Epithelial cell of prostate (primary cell): ENCODE measurements around the gene PLEKHB2.
"Not testable (repeated sequence)": the region's sequence is repeated elsewhere in the genome, so short reads cannot be mapped to it uniquely, and the experiment has no call there.

Experiments
- DNase-seq: peaks from one replicate; pipeline ENCODE4 v3.0.0-alpha.2; 2011; ENCODE audit warnings: low read depth, low spot score
- H3K27ac ChIP-seq: fragments of 450-650 bp; 2 replicates; pipeline ENCODE4 v1.5.1; 2017; ENCODE audit warnings: mild to moderate bottlenecking

The PLEKHB2 gene

DNA sequence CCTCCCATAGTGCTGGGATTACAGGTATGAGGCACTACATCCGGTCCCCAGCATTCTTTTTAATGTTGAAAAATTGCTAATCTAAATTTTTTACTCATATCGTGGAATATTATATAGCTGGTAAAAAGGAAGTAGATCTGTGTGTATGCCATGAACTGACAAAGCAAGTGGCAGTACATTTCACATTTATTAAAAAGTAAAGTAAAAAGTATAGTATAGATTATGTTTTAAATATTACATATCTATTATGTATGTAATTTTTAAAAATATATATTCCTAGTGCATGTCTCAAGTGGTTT lies 25.1 kb downstream of the PLEKHB2 start:
- no peak overlapping the region for H3K27ac ChIP-seq
- DNase-seq: no peak

DNA sequence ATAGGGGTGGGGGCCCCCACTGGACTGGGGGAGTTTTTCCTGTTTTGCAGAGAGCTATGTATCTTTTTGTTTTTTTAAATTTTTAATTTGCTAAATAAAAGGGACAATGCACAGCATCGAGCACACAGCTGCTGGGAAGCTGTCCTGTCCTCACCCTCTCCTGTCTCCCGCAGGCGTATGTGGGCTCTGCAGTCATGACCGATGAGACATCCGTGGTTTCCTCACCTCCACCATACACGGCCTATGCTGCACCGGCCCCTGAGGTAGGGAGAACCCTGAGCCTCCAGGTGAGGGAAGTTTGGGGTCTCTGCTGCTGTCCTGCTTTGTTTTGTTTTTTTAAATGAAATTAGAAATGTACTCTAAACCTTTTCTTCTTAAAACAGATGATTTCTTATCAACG lies 27.6 kb downstream of the PLEKHB2 start:
- DNase-seq: no peak
- H3K27ac ChIP-seq: no peak overlapping the region

DNA sequence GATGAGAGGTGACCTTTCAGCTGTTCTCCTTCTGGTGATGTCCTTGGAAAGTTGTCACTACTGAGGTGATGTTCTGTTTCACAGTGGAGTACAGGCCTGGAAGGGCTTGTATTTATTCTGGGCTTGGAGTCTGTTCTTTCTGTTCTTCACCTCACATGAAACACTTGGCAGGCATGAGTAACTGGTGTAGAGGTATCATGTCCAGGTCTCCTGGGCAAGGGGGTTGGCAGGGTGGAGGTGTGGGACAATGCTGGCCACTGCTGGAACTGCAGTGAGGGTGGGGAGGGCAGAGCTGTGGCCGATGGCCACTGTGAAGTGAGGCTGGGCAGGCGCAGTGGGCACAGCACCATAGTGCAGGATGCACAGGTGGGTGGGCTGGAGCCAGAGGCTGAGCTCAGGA lies 35.4 kb downstream of the PLEKHB2 start:
- H3K27ac ChIP-seq: no peak overlapping the region
- DNase-seq: no peak

DNA sequence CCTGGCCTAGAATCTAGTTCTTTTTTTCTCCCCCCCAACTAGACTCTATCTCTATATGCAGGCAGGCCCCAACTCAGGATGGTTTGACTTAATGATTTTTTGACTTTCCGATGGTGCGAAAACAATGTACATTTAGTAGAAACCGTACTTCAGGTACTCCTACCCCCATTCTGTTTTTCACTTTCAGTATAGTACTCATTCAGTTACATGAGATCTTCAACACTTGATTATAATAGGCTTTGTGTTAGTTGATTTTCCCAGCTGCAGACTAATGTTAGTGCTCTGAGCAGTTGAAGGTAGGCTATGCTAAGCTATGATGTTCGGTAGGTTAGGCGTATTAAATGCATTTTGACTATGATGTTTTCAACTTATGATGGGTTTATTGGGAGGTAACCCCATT lies 37.7 kb downstream of the PLEKHB2 start:
- no peak for DNase-seq
- no peak overlapping the region for H3K27ac ChIP-seq

DNA sequence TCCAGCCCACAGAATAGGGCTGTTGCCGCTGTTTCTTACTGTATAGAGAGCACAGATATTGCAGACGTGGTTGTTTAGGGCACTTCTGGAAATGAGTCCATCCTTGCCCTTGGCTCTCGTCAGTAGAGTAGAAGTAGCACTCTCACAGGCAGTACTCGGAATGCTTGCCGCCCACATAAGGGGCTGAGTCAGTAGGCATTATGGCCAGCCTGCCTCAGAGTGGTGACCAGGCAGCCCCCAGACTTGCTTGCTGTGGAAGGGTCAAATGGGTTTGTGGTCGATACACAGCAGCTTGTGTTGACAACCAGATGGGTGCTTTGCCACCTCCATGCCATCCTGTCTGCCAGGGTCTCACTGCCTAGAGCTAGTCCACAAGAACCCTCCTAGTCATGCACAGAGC lies 38.7 kb downstream of the PLEKHB2 start:
- no peak overlapping the region for H3K27ac ChIP-seq
- no peak for DNase-seq

DNA sequence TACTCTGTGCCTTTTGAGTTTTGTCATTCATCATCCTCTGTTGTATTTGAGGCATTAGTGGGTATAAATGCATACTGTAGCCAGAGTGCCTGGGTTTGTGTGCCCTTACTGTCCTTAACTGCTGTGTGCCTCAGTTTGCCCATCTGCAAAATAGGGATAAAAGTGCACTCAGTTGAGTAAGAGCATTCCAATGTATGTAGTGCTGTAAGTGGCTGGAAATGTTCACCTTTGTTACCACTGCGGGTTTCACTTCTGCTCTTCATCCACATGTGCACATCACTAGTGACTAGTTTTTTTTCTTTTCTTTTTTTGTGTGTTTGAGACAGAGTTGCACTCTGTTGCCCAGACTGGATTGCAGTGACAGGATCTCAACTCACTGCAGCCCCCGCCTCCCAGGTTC lies 39.9 kb downstream of the PLEKHB2 start:
- no peak for DNase-seq
- no peak overlapping the region for H3K27ac ChIP-seq

DNA sequence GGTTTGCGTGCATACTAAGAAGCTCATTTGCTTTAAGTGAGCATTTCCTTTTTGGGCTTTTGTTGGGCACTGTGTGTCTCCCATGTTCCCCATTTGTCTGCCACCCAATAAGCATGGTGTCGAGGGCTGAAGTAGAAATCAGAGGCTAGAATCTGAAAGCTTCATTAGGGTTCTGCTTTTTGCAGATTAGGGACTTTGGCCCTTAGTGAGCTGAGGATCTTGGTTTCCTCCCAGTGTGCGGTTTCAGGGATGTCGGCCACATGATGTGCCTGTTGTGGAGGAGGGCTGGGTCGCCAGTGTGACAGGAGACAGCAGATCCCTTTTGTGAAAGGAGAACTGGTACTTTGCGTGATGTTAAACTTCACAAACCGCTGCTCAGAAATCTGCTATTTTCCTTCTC lies 41.1 kb downstream of the PLEKHB2 start:
- H3K27ac ChIP-seq: no peak overlapping the region
- no peak for DNase-seq

DNA sequence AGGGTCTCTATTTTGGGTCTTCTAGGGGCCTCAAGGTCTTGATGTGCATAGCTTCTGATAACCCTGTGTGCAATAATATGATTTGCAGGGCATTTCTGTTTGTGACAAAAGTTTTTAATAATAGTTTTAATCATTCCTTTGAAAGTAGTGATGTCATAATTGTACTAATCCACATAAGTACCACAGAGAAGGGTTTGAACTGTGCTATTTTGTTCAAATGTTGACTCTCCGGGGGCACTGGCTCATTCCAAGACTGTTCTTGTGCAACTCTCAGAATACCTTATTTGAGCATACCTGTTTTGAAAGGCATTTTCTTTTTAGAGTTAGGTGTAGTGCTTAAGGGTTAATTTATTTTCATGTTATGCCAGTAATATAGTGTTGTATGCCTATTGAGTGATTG lies 41.6 kb downstream of the PLEKHB2 start:
- no peak for DNase-seq

DNA sequence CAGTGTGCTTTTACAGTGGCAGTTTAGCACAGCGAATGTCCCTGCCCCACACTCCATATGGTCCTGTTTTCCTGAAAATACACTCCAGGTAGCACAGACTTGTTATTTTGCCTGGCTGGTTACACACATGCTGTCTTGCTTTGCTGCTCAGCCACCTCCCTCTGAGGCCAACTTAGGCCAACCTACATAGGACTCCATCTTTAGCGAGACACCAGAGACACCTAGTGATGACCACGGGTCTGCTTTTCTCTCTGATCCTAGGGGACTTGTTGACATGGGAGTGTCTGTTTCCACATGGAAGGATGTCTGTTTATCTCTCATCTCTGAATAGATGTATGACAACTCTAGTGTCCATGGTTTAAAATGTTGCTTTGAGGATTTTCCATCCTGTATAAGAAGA lies 43.3 kb downstream of the PLEKHB2 start:
- DNase-seq: no peak
- no peak overlapping the region for H3K27ac ChIP-seq

More for the DNA sequence above, 41.6 kb downstream of the PLEKHB2 start:
- H3K27ac ChIP-seq: no peak overlapping the region

DNA sequence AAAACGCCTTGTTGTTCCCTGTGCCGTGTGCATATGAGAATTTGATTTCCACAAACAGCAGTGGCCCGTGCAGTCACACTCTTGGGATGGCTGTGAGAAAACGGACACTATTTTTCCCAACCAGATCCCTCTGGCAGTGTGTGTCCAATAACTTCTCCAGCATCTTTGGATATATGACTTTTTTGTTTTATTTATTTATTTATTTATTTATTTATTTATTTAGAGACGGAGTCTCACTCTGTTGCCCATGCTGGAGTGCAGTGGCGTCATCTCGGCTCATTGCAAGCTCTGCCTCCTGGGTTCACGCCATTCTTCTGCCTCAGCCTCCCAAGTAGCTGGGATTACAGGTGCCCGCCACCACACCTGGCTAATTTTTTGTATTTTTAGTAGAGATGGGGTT lies 45.0 kb downstream of the PLEKHB2 start:
- DNase-seq, H3K27ac ChIP-seq: not testable (repeated sequence)

DNA sequence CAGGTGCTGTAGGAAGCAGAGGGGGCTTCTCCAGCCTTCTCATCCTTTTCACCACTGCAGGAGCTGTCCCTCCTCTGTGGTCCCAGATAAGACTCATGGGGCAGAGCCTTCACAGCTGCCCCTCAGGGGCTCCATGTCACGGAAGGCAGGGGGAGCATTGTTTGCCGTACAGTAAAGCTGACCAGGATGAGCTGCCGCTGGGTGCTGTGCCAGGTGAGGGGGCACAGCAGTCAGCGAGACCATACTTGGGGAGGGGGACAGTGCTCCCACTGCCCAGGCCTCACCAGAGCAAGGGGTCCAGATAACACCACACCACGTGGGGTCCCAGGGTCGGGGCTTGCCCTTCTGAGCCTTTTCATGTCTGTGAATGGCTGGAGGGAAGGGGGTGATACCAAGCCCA lies 46.3 kb downstream of the PLEKHB2 start:
- no peak for DNase-seq

DNA sequence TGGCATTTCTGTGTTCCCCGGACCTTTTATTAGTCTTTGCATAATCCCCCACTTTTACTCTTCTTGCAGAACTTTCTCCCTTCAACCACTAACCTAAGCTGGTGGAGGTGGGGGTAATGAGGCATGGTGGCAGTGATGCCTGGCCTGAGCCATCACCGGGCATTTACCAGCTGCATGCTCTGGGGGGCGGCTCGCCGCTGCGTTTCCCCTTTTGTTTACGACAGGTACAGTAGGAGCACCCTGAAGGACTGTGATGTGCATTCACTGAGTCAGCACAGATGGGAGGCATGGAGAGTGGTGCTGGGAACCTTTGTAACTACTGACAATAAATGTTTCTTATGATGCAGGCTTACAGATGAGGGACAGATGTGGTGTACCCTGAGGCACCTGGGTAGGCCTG lies 46.9 kb downstream of the PLEKHB2 start:
- no peak overlapping the region for H3K27ac ChIP-seq
- DNase-seq: no peak

More for the DNA sequence above, 46.3 kb downstream of the PLEKHB2 start:
- H3K27ac ChIP-seq: no peak overlapping the region

DNA sequence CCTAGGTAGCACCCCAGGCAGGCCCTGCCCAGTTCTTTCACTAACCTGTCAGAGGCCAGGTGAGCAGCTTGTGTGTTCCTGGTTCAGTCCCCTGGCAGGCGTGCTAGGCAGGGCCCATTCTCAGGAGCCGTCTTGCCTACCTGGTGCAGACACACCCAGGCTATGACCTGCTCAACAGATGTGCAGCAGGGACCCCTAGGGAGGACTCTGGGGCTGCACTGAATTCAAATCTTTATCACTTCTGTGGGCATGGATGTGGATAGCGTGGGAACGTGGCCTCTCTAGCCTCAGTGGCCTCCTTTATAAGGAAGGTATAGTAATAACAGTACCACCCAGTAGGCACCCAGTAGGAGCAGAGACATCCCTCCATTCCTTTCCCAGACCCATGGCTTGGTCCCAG lies 48.4 kb downstream of the PLEKHB2 start:
- no peak overlapping the region for H3K27ac ChIP-seq
- no peak for DNase-seq

DNA sequence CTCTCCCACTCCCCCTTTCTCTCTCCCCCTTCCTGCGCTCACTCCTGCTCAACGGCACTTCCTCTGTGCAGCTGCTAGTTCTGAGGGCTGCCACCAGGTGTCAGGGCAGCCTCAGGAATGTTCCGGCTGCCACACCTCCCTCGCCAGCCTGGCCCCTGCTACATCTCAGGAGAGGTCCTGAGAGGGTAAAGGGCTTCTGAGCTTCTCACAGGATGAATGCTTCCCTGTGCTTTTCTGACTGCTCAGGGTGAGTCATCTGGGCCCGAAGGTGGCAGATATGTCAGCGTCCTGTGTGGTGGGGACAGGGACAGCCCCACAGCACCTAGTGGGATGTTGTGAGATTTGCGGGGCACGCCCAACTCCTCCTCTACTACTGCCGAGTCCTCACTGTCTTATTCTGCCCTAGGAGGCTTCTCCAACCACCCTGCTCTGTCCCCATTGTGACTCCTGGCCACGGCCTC lies 49.0 kb downstream of the PLEKHB2 start:
- no peak overlapping the region for H3K27ac ChIP-seq
- DNase-seq: no peak

DNA sequence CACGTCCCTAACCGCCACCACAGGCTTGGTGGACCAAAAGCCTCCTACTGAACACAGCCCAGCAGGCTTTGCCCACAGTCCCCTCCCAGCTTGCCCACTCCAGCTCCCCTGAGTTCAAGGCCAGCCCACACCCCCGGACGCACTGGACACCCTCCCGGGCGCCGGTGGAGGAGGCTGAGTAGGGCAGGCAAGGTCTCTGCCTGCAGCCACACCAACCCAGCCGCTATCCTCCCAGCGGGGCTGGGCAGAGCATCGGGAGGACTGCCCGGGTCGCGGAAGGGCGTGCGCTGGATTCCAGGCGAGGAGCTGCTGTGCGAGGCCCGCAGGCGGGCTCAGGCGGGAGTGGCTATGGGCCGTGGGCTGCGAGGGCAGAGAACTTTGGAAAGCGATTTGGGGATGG lies 49.5 kb downstream of the PLEKHB2 start:
- no peak for DNase-seq
- H3K27ac ChIP-seq: no peak overlapping the region

DNA sequence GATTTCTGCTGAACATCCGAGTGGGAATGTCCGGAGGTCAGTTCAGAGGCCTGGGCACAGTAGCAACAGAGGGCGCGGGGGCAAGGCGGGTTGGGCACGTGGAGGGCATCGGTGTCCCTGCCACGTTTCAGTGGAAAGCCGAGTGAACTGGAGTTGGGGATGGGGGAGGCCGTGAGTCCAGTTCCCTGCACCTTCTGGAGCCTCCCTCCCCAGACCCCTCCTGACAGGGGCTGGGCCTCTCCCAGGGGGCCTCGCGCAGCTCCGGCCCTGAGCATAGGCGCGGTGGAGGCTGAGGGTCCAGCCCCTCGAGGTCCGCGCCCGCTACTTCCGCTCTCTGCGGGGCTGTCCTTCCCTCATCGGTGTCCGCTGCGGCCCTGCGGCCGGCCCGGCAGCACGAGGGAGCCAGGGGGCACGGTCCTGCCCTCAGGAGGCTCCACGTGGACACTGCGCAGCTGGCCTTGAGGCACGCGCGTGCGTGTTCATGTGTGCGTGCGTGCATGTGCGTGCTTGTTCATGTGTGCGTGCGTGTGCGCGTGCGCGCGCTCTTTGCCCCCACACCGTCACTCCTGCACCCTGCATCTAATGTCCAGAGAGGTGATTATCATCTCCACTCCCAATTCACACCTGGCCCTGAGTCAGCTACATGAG lies 50.2 kb downstream of the PLEKHB2 start:
- H3K27ac ChIP-seq: no peak overlapping the region
- DNase-seq: no peak

DNA sequence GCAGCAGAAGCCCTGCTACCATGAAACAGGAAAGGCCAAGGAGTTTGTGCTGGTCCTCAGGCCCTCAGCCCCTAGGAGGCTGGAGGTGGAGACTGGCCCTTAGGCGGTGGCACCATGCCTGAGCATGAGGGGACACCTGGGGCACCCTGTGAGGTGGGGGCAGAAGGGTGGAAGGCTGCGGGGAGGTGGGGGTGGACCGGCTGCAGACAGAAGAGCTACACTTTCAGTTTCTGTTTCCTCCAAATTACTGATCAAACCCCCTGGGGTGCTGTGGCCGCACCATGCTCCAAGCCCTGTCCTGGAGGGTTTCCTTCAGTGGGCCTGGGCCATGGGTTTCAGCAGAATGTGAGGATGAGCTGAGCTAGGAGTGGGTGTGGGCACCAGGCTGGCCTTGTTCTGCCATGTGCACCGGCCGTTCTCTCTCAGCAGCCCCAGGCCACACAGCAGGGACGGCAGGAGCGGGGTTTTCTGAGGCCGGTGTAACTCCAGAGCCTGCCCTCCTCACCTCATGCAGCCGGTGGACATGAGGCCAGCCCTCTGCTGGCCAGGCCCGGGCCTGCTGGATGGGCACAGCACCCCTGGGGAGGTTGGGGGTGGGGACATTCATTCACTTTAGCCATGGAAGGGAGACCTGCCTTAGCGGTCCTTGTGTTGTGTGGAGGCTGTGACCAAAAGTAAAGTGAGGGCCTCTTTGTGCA lies 51.5 kb downstream of the PLEKHB2 start:
- H3K27ac ChIP-seq: no peak overlapping the region
- no peak for DNase-seq

DNA sequence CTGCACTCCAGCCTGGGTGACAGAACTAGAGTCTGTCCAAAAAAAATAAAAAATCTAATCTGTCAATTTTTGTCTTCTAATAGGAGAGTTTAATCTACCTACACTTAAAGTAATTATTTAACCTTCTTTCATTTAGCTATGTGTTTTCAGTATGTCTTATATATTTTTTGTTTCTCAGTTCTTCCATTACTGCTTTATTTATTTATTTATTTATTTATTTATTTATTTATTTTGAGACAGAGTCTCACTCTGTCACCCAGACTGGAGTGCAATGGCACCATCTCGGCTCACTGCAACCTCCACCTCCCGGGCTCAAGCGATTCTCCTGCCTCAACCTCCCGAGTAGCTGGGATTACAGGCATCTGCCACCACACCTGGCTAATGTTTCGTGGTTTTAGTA lies 60.4 kb downstream of the PLEKHB2 start:
- H3K27ac ChIP-seq, DNase-seq: not testable (repeated sequence)

DNA sequence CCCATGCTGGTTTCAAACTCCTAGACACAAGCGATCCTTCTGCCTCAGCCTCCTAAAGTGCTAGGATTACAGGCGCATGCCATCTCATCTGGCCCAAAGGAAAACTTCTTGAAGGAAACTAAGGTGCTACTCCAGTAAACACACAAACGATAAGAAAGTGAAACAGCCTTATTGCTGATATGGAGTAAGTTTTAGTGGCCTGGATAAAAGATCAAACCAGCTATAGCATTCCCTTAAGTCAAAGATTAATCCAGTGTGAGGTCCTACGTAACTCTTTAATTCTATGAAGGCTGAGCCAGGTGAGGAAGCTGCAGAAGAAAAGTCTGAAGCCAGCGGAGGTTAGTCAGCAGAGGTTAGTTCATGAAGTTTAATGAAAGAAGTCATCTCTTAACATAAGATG lies 63.4 kb downstream of the PLEKHB2 start:
- no peak overlapping the region for H3K27ac ChIP-seq
- DNase-seq: no peak

DNA sequence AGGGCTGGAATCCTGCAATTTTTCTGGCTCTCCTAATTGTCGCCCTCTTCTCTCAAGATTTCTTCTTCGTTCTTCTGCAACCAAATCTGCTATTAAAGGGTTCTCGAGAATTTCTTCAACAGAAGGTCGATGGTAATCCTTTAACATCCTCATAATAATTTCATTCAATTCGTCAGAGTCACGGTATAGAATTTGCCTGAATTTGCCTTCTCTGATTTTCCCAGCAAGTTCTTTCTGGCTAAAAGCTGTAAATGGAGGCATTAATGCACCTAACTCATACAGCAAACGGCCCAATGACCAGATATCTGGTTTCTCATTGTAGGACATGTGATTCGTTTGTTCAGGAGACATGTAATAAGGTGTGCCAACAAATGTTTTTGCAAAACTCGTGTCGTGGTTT lies 72.9 kb downstream of the PLEKHB2 start:
- not testable (repeated sequence) for DNase-seq

DNA sequence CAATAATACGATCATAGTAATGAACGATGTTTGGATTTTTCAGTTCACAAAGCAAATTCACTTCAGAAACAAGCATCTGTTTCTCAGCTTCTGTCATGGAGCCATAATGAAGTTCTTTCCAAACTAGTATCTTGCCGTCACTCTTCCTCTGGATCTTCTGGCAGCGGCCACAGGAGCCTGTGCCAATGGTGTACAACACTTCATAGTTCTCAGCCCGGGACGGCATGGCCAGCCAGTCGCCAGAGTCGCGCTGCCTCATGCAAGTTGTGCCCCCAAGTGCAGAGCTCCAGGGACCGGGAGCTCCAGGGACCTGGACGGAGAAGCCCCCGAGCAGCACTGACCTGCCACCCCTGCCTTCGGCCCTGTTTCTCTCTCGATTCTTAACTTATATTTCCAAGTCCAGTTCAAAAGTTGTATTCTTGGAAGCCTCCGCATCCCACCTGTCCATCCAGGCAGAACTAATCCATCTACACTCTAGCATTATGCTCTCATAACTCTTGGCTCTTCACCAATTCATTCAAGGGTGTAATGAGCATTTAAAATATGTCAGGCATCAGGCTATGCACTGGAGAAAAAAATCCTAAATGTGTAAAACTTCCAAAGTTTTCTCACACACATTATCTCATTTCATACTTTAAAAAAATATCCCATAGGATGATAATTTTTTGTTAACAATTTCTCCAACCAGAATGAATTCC lies 73.7 kb downstream of the PLEKHB2 start:
- DNase-seq, H3K27ac ChIP-seq: not testable (repeated sequence)

More for the DNA sequence above, 72.9 kb downstream of the PLEKHB2 start:
- not testable (repeated sequence) for H3K27ac ChIP-seq

DNA sequence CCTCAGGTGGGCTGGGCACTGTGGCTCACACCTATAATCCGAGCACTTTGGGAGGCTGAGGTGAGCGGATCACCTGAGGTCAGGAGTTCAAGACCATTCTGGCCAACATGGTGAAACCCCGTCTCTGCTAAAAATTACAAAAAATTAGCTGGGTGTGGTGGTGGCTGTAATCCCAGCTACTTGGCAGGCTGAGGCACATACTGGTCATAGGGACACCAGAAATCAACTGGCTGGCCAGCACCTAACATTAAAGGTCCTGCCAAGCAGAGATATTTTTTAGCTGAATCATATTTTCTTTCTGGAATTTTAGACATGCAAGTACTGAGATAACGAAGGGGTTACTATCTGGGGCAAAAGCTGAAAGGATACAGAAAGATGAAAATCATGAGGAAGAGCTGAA lies 76.3 kb downstream of the PLEKHB2 start:
- H3K27ac ChIP-seq, DNase-seq: not testable (repeated sequence)
